Measurements from ENCODE around the gene RYR3. TPM values are rescaled to one million over a fixed set of nuclear protein-coding genes. Genes with fewer than 3 reads are reported as not detected.

The RYR3 gene
- total RNA-seq, 2 donors from 2014 or later = 9.9 to 40.1 TPM

GRCh38 chr15:33621141-33621540, 310.4 kb downstream of the RYR3 start:
- DNase-seq (ENCODE audit: low spot score) (no peak), ATAC-seq (ENCODE audit: insufficient number of reproducible peaks, low FRiP score, low read depth) (no peak)
- Histone ChIP-seq H3K9me3 (no peaks in the 10 kb centered on the region), H3K4me1 (ENCODE audit: control insufficient read depth in 1 of 2, low read depth in 2 of 2) (no peaks in the 10 kb centered on the region), H3K4me3 (no peak overlapping the region), H3K27ac (no peak overlapping the region), H3K27me3 (replicated peaks; ENCODE audit: insufficient read depth) (no peaks in the 10 kb centered on the region), H3K36me3 (no peaks in the 10 kb centered on the region)
- TF ChIP-seq CTCF (IDR thresholded peaks at IDR 0.05) = no peak

GRCh38 chr15:33623010-33623409, 312.2 kb downstream of the RYR3 start:
- Histone ChIP-seq H3K4me3 (no peak overlapping the region), H3K36me3 (no peaks in the 10 kb centered on the region), H3K9me3 (no peaks in the 10 kb centered on the region), H3K27me3 (replicated peaks; ENCODE audit: insufficient read depth) (no peaks in the 10 kb centered on the region), H3K4me1 (ENCODE audit: control insufficient read depth in 1 of 2, low read depth in 2 of 2) (no peaks in the 10 kb centered on the region), H3K27ac (no peak overlapping the region)
- DNase-seq (ENCODE audit: low spot score) = no peak
- no peak for TF ChIP-seq CTCF (IDR thresholded peaks at IDR 0.05)
- ATAC-seq (ENCODE audit: insufficient number of reproducible peaks, low FRiP score, low read depth) = no peak

- Histone ChIP-seq H3K27me3 (replicated peaks; ENCODE audit: insufficient read depth) (no peaks in the 10 kb centered on the region), H3K9me3 (no peaks in the 10 kb centered on the region), H3K27ac (no peak overlapping the region), H3K4me3 (no peak overlapping the region), H3K4me1 (ENCODE audit: control insufficient read depth in 1 of 2, low read depth in 2 of 2) (no peaks in the 10 kb centered on the region), H3K36me3 (no peaks in the 10 kb centered on the region)
- ATAC-seq (ENCODE audit: insufficient number of reproducible peaks, low FRiP score, low read depth) (no peak), DNase-seq (ENCODE audit: low spot score) (no peak)
- TF ChIP-seq CTCF (IDR thresholded peaks at IDR 0.05) = no peak
Measured at GRCh38 chr15:33624439-33624838, 313.7 kb downstream of the RYR3 start.

- H3K9me3 ChIP-seq = no peaks in the 10 kb centered on the region
- no peak overlapping the region for H3K4me3 ChIP-seq
- DNase-seq (ENCODE audit: low spot score) (no peak), ATAC-seq (ENCODE audit: insufficient number of reproducible peaks, low FRiP score, low read depth) (no peak)
- no peak for TF ChIP-seq CTCF (IDR thresholded peaks at IDR 0.05)
- no peaks in the 10 kb centered on the region for H3K27me3 ChIP-seq (replicated peaks; ENCODE audit: insufficient read depth)
- no peaks in the 10 kb centered on the region for H3K4me1 ChIP-seq (ENCODE audit: control insufficient read depth in 1 of 2, low read depth in 2 of 2)
- no peak overlapping the region for H3K27ac ChIP-seq
- no peaks in the 10 kb centered on the region for H3K36me3 ChIP-seq
Measured at GRCh38 chr15:33629647-33630046, 318.9 kb downstream of the RYR3 start.

GRCh38 chr15:33636234-33636633, 325.5 kb downstream of the RYR3 start:
- ATAC-seq (ENCODE audit: insufficient number of reproducible peaks, low FRiP score, low read depth) (no peak), DNase-seq (ENCODE audit: low spot score) (no peak)
- Histone ChIP-seq H3K4me3 (no peak overlapping the region), H3K27me3 (replicated peaks; ENCODE audit: insufficient read depth) (no peaks in the 10 kb centered on the region), H3K9me3 (no peaks in the 10 kb centered on the region), H3K27ac (no peak overlapping the region), H3K36me3 (no peaks in the 10 kb centered on the region), H3K4me1 (ENCODE audit: control insufficient read depth in 1 of 2, low read depth in 2 of 2) (no peaks in the 10 kb centered on the region)
- TF ChIP-seq CTCF (IDR thresholded peaks at IDR 0.05) = no peak

Data from thoracic aorta (tissue), 2 donors.